Osteocyte (in vitro differentiated cells): ENCODE measurements around the gene VPS26B. TPM values are rescaled to one million over a fixed set of nuclear protein-coding genes. Genes with fewer than 3 reads are reported as not detected.
A peak's percentile ranks its signal among the peaks of the same experiment; 100 is the strongest.

Experiments
- DNase-seq: peaks from one replicate; pipeline ENCODE4 v3.0.0; 2021; ENCODE audit warnings: mixed read lengths; ENCODE audit not compliant: unreplicated experiment; ENCODE audit errors: extremely low spot score
- H3K27ac Mint-ChIP-seq: one replicate; pipeline ENCODE4 v1.8.0; 2021; ENCODE audit warnings: mild to moderate bottlenecking, mixed read lengths; ENCODE audit not compliant: unreplicated experiment
- H3K27me3 Mint-ChIP-seq: one replicate; pipeline ENCODE4 v1.8.0; 2021; ENCODE audit warnings: mixed read lengths; ENCODE audit not compliant: unreplicated experiment
- H3K36me3 Mint-ChIP-seq: one replicate; pipeline ENCODE4 v1.8.0; 2021; ENCODE audit warnings: mixed read lengths; ENCODE audit not compliant: unreplicated experiment
- H3K4me1 Mint-ChIP-seq: one replicate; pipeline ENCODE4 v1.8.0; 2021; ENCODE audit warnings: mixed read lengths; ENCODE audit not compliant: unreplicated experiment
- H3K4me3 Mint-ChIP-seq: one replicate; pipeline ENCODE4 v1.8.0; 2021; ENCODE audit warnings: mild to moderate bottlenecking, moderate library complexity, mixed read lengths; ENCODE audit not compliant: unreplicated experiment
- H3K9me3 Mint-ChIP-seq: one replicate; pipeline ENCODE4 v1.8.0; 2021; ENCODE audit warnings: mixed read lengths; ENCODE audit not compliant: unreplicated experiment
- total RNA-seq: library from RNA; stranded (reverse); gene quantifications from 2 replicates; pipeline ENCODE4 v1.2.1, GENCODE V29; 2021
- TF ChIP-seq, protein P1 (sequence below): fragments of 200-600 bp; sonication (generic); IDR thresholded peaks from 2 replicates; pipeline ENCODE4 v1.5.0; 2021; ENCODE audit warnings: antibody characterized with exemption, mild to moderate bottlenecking, moderate library complexity

The VPS26B gene
- total RNA-seq, 1 donor from 2014 or later: 54.3 TPM

DNA sequence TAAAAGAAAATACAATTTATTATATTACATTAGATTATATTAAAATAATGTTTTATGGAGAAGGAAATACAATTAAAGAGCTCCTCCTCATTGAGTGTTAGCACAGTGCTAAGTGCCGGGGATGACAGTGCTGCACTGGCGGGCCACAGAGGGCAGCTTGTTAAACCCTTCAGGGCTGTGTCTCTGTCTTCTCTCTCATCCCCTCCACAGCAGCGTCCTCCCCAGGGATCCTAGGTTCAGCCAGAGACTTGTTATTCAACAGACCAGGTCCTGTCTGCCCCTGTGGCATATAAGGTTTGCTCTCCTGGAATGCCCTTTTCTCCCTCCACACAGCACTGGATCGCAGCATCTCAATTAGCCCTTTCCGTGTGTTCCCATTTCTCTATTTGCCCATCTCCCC lies 14.5 kb downstream of the VPS26B start:
- DNase-seq: no peak
- no peak overlapping the region for H3K4me3 Mint-ChIP-seq
- H3K27ac Mint-ChIP-seq: no peak overlapping the region
- H3K27me3 Mint-ChIP-seq: no peaks in the 10 kb centered on the region
- no peaks in the 10 kb centered on the region for H3K4me1 Mint-ChIP-seq
- TF ChIP-seq, protein P1, sequence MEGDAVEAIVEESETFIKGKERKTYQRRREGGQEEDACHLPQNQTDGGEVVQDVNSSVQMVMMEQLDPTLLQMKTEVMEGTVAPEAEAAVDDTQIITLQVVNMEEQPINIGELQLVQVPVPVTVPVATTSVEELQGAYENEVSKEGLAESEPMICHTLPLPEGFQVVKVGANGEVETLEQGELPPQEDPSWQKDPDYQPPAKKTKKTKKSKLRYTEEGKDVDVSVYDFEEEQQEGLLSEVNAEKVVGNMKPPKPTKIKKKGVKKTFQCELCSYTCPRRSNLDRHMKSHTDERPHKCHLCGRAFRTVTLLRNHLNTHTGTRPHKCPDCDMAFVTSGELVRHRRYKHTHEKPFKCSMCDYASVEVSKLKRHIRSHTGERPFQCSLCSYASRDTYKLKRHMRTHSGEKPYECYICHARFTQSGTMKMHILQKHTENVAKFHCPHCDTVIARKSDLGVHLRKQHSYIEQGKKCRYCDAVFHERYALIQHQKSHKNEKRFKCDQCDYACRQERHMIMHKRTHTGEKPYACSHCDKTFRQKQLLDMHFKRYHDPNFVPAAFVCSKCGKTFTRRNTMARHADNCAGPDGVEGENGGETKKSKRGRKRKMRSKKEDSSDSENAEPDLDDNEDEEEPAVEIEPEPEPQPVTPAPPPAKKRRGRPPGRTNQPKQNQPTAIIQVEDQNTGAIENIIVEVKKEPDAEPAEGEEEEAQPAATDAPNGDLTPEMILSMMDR: no peak
- no peaks in the 10 kb centered on the region for H3K9me3 Mint-ChIP-seq
- peaks cover 33% of the 10 kb centered on the region for H3K36me3 Mint-ChIP-seq

DNA sequence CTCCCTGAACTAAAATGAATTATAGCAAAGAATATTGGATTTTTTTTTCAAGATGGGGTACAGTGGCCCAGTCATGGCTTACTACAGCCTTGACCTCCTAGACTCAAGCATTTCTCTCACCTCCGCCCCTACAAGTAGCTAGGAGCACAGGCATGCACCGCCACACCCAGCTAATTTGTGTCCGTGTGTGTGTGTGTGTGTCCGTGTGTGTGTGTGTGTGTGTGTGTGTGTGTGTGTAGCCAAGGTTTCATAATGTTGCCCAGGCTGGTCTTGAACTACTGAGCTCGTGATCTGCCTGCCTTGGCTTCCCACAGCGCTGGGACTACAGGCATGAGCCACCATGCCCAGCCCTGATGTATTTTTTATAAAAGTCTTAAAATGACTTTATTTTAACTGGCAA lies 16.1 kb downstream of the VPS26B start:
- Mint-ChIP-seq H3K4me1 (no peaks in the 10 kb centered on the region), H3K27me3 (no peaks in the 10 kb centered on the region), H3K9me3 (no peaks in the 10 kb centered on the region), H3K4me3 (no peak overlapping the region), H3K36me3 (peaks cover 34% of the 10 kb centered on the region), H3K27ac (no peak overlapping the region)
- TF ChIP-seq, protein P1: no peak
- DNase-seq: no peak

DNA sequence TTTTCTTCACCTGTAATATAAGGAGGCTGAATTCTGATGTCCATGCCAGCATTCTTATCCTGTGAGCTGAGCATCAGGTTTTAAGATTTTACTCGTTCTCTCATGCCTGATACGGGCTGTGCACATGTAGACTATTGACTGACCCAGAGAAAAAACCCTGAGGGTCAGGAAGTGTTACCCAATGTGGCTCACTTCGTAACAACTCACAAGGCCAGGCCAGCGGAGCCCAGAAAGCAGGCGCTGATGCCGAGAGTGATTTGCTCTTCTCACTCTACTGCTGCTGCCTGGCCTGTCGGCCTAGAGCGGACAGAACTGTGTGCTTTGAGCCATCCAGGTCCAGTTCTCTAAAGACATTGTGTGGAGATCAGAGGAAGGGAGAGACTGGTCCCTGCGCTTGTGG lies 17.9 kb downstream of the VPS26B start:
- Mint-ChIP-seq H3K4me1 (no peaks in the 10 kb centered on the region), H3K27me3 (no peaks in the 10 kb centered on the region), H3K4me3 (no peak overlapping the region), H3K9me3 (no peaks in the 10 kb centered on the region), H3K27ac (no peak overlapping the region), H3K36me3 (peaks cover 38% of the 10 kb centered on the region)
- TF ChIP-seq, protein P1: no peak
- no peak for DNase-seq

DNA sequence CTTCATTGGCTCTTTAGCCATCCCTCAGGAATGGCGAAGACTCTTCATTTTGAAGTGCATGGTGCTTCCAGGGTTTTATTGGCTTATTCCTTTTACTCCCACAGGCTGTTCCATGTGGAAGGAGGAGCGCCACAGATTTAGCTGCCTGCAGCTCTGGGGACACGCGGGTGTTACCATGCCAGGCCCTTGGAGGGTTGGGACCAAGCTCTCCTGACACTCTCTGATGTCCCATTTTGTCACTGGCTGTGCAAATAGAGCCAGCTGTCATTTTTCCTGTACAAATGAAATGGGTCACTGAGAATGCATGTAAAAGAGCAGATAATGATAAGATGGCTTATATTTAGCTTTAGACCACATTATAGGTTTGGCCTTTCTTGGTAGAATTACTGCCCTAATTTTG lies 19.4 kb downstream of the VPS26B start:
- DNase-seq: no peak
- H3K9me3 Mint-ChIP-seq: no peaks in the 10 kb centered on the region
- H3K27ac Mint-ChIP-seq: no peak overlapping the region
- no peaks in the 10 kb centered on the region for H3K27me3 Mint-ChIP-seq
- TF ChIP-seq, protein P1: no peak
- no peak overlapping the region for H3K4me3 Mint-ChIP-seq
- no peaks in the 10 kb centered on the region for H3K4me1 Mint-ChIP-seq
- H3K36me3 Mint-ChIP-seq: peaks cover 43% of the 10 kb centered on the region

DNA sequence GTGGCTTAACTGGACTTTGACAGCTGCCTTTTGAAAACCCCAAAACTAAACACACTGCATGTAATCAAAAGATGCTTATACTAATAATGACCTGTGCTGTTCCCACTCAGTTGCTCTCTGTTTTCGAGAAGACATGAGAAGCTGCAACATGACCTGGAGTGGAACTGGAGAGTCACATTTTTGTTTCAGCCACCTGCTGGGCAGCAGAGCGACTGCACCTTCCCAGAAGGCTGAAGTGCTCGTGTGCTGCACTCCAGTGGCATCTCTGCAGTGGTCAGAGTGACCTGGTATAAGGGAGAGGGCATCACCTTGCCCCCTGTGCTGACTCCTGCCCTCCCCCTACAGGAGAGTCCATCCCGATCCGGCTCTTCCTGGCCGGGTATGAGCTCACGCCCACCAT lies 20.1 kb downstream of the VPS26B start:
- Mint-ChIP-seq H3K36me3 (peaks cover 48% of the 10 kb centered on the region), H3K27ac (no peak overlapping the region), H3K9me3 (no peaks in the 10 kb centered on the region), H3K27me3 (no peaks in the 10 kb centered on the region), H3K4me1 (no peaks in the 10 kb centered on the region), H3K4me3 (no peak overlapping the region)
- TF ChIP-seq, protein P1: peak; percentile 41
- DNase-seq: no peak
